Fibroblast of pulmonary artery (primary cell): ENCODE measurements around the gene RANBP3.

Source experiments
- DNase-seq: peaks from one replicate; pipeline ENCODE4 v3.0.0-alpha.2; 2010; ENCODE audit warnings: low read depth
- H3K4me3 ChIP-seq: replicated peaks from 2 replicates; pipeline ENCODE4 v1.5.1; 2011; ENCODE audit warnings: low read depth, mild to moderate bottlenecking, control low read depth, low read length, moderate library complexity
- CTCF ChIP-seq: IDR thresholded peaks from 2 replicates; pipeline ENCODE4 v1.5.1; 2011; ENCODE audit warnings: mild to moderate bottlenecking, control low read depth, low read length, inconsistent platforms; ENCODE audit errors: missing control alignments

RANBP3 gene

GRCh38 chr19:5923356-5923755 is 54.6 kb downstream of the RANBP3 start:
- no peak overlapping the region for H3K4me3 ChIP-seq
- DNase-seq, result no peak

GRCh38 chr19:5922161-5922545 is 55.8 kb downstream of the RANBP3 start:
- TF ChIP-seq CTCF, result no peak
- no peak for DNase-seq
- no peak overlapping the region for H3K4me3 ChIP-seq

More at GRCh38 chr19:5923356-5923755, 54.6 kb downstream of the RANBP3 start:
- TF ChIP-seq CTCF, result no peak

GRCh38 chr19:5921516-5922160 is 56.3 kb downstream of the RANBP3 start:
- TF ChIP-seq CTCF, result no peak
- DNase-seq, result no peak
- H3K4me3 ChIP-seq, result no peak overlapping the region

- DNase-seq, result no peak
- H3K4me3 ChIP-seq, result no peak overlapping the region
- no peak for TF ChIP-seq CTCF
These were observed 59.4 kb downstream of the RANBP3 start for GRCh38 chr19:5918463-5919079.

- no peak overlapping the region for H3K4me3 ChIP-seq
- no peak for TF ChIP-seq CTCF
- DNase-seq, result no peak
These were observed 60.4 kb downstream of the RANBP3 start for GRCh38 chr19:5917431-5918107.

GRCh38 chr19:5916181-5916708 is 61.7 kb downstream of the RANBP3 start:
- H3K4me3 ChIP-seq, result no peak overlapping the region
- TF ChIP-seq CTCF, result no peak
- no peak for DNase-seq

- TF ChIP-seq CTCF, result no peak
- no peak overlapping the region for H3K4me3 ChIP-seq
- no peak for DNase-seq
These were observed 62.2 kb downstream of the RANBP3 start for GRCh38 chr19:5915782-5916165.
